Measurements from ENCODE around the gene TSHZ2.
"Not testable (repeated sequence)": the region's sequence is repeated elsewhere in the genome, so short reads cannot be mapped to it uniquely, and the experiment has no call there.

TSHZ2 gene

DNA sequence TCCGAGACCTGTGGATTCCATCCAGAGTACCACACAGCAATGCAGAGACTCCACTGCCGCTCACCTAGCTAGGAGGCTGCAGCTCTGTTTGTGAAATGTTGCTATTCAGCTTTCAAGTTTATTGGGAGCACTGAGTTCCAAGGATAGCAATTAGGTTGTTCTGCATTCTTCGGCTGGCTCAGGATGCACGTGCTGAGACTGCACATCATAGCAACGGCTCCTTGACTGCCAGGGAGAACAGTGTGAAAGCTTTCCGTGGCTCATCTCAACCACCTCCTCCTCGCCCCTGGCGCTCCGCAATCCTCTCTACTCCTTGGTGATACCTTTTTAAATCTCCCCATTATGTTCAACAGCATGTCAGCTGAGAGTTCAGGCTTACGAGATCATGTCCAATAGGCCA lies 116.6 kb downstream of the TSHZ2 start:
- Histone ChIP-seq H3K9ac (ENCODE audit: low read length) (no peak overlapping the region), H3K4me1 (ENCODE audit: control insufficient read depth, insufficient read depth, low read length) (no peaks in the 10 kb centered on the region), H3K36me3 (ENCODE audit: control insufficient read depth, insufficient read depth, low read length) (no peaks in the 10 kb centered on the region), H3K27ac (ENCODE audit: low read depth, low read length) (no peak overlapping the region), H3K4me3 (ENCODE audit: low read depth, low read length) (no peak overlapping the region), H3K27me3 (ENCODE audit: control insufficient read depth, insufficient read depth, low read length) (no peaks in the 10 kb centered on the region), H3K9me3 (ENCODE audit: control insufficient read depth, insufficient read depth, low read depth, low read length) (no peaks in the 10 kb centered on the region)

DNA sequence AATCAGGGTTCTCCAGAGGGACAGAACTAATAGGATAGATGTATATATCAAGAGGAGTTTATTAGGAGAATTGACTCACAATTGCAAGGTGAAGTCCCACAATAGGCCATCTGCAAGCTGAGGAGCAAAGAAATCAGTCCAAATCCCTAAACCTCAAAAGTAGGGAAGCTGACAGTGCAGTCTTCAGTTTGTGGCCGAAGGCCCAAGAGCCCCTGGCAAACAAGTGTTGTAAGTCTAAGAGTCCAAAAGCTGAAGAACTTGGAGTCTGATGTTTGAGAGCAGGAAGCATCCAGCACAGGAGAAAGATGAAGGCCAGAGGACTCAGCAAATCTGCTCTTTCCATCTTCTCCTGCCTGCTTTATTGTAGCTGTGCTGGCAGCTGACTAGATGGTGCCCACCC lies 117.7 kb downstream of the TSHZ2 start:
- not testable (repeated sequence) for H3K36me3 ChIP-seq (ENCODE audit: control insufficient read depth, insufficient read depth, low read length); H3K27ac ChIP-seq (ENCODE audit: low read depth, low read length); H3K9me3 ChIP-seq (ENCODE audit: control insufficient read depth, insufficient read depth, low read depth, low read length); H3K4me3 ChIP-seq (ENCODE audit: low read depth, low read length); H3K4me1 ChIP-seq (ENCODE audit: control insufficient read depth, insufficient read depth, low read length); H3K9ac ChIP-seq (ENCODE audit: low read length); H3K27me3 ChIP-seq (ENCODE audit: control insufficient read depth, insufficient read depth, low read length)

DNA sequence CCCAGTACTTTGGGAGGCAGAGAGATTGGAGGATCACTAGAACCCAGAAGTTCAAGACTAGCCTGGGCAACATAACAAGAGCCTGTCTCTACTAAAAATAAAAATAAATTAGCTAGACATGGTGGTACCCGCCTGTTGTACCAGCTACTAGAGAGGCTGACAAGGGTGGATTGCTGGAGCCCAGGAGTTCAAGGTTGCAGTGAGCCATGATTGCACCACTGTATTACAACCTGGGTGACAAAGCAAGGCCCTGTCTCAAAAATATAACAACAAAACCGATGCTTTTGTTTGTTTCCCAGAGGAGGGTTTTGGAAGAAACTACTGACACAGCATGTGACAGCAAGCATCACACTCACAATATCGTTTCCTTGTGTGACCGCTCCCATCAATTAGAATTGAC lies 119.6 kb downstream of the TSHZ2 start:
- Histone ChIP-seq H3K27ac (ENCODE audit: low read depth, low read length) (no peak overlapping the region), H3K9ac (ENCODE audit: low read length) (no peak overlapping the region), H3K36me3 (ENCODE audit: control insufficient read depth, insufficient read depth, low read length) (no peaks in the 10 kb centered on the region), H3K4me1 (ENCODE audit: control insufficient read depth, insufficient read depth, low read length) (no peaks in the 10 kb centered on the region), H3K27me3 (ENCODE audit: control insufficient read depth, insufficient read depth, low read length) (no peaks in the 10 kb centered on the region), H3K4me3 (ENCODE audit: low read depth, low read length) (no peak overlapping the region), H3K9me3 (ENCODE audit: control insufficient read depth, insufficient read depth, low read depth, low read length) (no peaks in the 10 kb centered on the region)

DNA sequence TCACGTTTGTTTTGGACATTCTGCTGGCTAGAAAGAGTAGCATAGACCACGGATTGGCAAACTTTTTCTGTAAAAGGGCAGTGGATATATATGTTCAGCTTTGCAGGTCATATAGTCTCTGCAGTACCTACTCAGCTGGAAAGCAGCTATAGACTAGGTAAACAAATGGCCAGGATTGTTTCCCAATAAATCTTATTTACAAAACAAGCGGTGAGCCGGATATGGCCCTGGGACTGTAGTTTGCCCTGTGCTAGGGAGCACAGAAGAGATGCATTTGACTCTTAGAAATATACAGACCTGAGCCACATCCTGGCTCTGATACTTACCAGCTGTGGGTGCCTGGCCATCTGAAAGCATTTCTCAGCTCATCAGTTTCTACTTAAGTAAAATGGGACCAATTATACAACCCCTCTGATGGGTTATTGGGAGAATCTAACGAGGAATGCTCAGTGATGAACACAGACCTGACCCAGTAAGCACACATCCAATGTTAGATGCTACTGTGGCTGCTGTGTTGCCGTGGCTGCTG lies 120.7 kb downstream of the TSHZ2 start:
- Histone ChIP-seq H3K27ac (ENCODE audit: low read depth, low read length) (no peak overlapping the region), H3K9ac (ENCODE audit: low read length) (no peak overlapping the region), H3K4me1 (ENCODE audit: control insufficient read depth, insufficient read depth, low read length) (no peaks in the 10 kb centered on the region), H3K4me3 (ENCODE audit: low read depth, low read length) (no peak overlapping the region), H3K27me3 (ENCODE audit: control insufficient read depth, insufficient read depth, low read length) (no peaks in the 10 kb centered on the region), H3K36me3 (ENCODE audit: control insufficient read depth, insufficient read depth, low read length) (no peaks in the 10 kb centered on the region), H3K9me3 (ENCODE audit: control insufficient read depth, insufficient read depth, low read depth, low read length) (no peaks in the 10 kb centered on the region)

DNA sequence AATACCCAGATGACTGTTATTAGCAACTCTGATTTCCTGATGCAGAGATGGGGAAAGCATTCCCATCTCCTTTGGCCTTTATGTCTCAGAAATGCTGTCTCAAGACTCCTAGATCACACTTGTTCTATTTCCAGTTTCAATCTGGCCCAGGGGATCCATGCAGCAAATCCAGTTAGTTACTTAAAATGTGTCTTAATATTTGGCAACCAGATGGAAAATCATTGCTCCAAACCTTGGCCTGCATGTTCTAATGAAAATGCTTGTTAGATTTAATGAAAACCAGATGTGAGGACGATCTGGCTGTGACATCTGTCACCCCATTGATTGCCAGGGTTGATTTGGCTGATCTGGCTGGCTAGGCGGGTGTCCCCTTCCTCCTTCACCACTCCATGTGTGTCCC lies 125.2 kb downstream of the TSHZ2 start:
- Histone ChIP-seq H3K36me3 (ENCODE audit: control insufficient read depth, insufficient read depth, low read length) (no peaks in the 10 kb centered on the region), H3K9me3 (ENCODE audit: control insufficient read depth, insufficient read depth, low read depth, low read length) (no peaks in the 10 kb centered on the region), H3K4me3 (ENCODE audit: low read depth, low read length) (no peak overlapping the region), H3K27ac (ENCODE audit: low read depth, low read length) (no peak overlapping the region), H3K4me1 (ENCODE audit: control insufficient read depth, insufficient read depth, low read length) (no peaks in the 10 kb centered on the region), H3K9ac (ENCODE audit: low read length) (no peak overlapping the region), H3K27me3 (ENCODE audit: control insufficient read depth, insufficient read depth, low read length) (no peaks in the 10 kb centered on the region)

DNA sequence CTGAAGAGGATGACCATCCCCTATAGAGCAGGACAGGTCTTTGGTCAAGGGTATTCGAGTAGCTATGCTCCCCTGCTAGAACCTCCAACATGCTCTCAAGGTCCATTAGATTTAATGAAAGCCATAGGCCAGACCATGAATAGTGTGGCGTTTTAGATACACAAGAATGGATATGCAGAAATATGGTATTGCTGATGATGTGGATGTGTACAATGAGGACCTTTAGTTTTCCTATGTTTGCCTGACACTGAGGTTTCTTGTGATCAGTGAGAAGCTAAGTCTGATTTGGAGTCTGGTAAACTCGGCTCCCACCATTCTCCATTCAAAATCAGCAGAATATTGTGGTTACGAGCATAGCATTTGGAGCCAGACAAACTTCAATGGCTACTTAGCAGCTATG lies 125.6 kb downstream of the TSHZ2 start:
- no peaks in the 10 kb centered on the region for H3K36me3 ChIP-seq (ENCODE audit: control insufficient read depth, insufficient read depth, low read length)
- no peaks in the 10 kb centered on the region for H3K27me3 ChIP-seq (ENCODE audit: control insufficient read depth, insufficient read depth, low read length)
- no peaks in the 10 kb centered on the region for H3K4me1 ChIP-seq (ENCODE audit: control insufficient read depth, insufficient read depth, low read length)
- H3K4me3 ChIP-seq (ENCODE audit: low read depth, low read length), result no peak overlapping the region
- H3K27ac ChIP-seq (ENCODE audit: low read depth, low read length), result no peak overlapping the region
- H3K9ac ChIP-seq (ENCODE audit: low read length), result no peak overlapping the region
- H3K9me3 ChIP-seq (ENCODE audit: control insufficient read depth, insufficient read depth, low read depth, low read length), result no peaks in the 10 kb centered on the region

DNA sequence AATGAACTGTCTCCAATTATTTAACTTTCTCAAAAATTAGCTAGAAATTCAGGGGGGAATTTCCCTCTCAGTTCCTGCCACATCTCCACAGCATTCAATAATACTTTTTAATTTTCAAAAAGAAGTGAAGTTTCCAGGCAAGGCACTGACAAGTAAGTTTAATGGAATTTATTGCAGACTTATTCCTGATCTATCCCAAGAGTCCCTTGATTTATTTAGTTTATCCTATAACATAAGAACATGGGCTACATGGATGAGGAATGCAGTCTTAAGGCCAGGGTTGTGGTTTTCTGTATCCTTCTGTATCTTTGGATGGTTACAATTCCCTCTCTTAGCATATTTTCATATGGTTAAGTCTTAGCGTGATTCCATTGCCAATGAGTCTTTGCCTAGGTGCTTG lies 126.5 kb downstream of the TSHZ2 start:
- no peak overlapping the region for H3K9ac ChIP-seq (ENCODE audit: low read length)
- H3K27me3 ChIP-seq (ENCODE audit: control insufficient read depth, insufficient read depth, low read length), result no peaks in the 10 kb centered on the region
- H3K4me1 ChIP-seq (ENCODE audit: control insufficient read depth, insufficient read depth, low read length), result no peaks in the 10 kb centered on the region
- no peak overlapping the region for H3K27ac ChIP-seq (ENCODE audit: low read depth, low read length)
- no peak overlapping the region for H3K4me3 ChIP-seq (ENCODE audit: low read depth, low read length)
- H3K36me3 ChIP-seq (ENCODE audit: control insufficient read depth, insufficient read depth, low read length), result no peaks in the 10 kb centered on the region
- H3K9me3 ChIP-seq (ENCODE audit: control insufficient read depth, insufficient read depth, low read depth, low read length), result no peaks in the 10 kb centered on the region

DNA sequence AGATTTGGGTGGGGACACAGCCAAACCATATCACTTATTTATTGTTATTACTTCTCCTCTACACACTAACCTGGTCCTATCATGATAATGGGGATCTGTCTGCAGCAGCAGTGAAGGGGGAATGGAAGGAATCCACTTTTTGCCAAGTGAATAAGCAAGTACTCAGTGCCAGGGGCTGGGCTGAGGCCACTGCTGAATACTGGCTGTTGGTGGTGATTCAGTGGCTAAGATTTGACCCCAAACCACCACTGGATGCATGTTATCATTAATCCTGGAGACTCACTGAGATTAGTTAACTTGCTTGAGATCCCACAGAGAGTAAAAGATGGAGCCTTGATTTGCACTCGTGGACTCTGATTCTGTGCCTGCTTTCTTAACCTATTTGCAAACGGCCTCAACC lies 127.7 kb downstream of the TSHZ2 start:
- Histone ChIP-seq H3K36me3 (ENCODE audit: control insufficient read depth, insufficient read depth, low read length) (no peaks in the 10 kb centered on the region), H3K27me3 (ENCODE audit: control insufficient read depth, insufficient read depth, low read length) (no peaks in the 10 kb centered on the region), H3K9ac (ENCODE audit: low read length) (no peak overlapping the region), H3K4me1 (ENCODE audit: control insufficient read depth, insufficient read depth, low read length) (no peaks in the 10 kb centered on the region), H3K4me3 (ENCODE audit: low read depth, low read length) (no peak overlapping the region), H3K9me3 (ENCODE audit: control insufficient read depth, insufficient read depth, low read depth, low read length) (no peaks in the 10 kb centered on the region), H3K27ac (ENCODE audit: low read depth, low read length) (no peak overlapping the region)

DNA sequence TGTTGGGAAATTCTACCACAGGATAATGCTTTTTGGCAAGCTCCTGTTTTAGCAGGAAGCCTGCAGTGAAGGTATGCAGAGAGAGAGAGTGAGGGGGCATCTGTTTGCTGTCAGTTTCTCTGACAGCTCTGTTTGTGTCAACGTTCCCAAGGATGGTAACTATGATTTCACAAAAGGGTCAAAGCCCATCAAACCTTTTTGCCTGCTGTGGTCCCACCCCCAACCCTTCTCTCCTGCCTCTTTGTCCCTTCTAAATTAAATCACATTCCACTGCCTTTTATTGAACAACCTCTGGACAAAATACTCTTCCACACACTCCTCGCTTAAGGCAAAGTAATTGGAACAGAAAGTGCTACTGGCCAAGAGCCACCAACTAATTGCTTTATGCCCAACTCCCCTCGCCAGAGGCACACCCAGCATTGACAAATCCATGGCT lies 128.3 kb downstream of the TSHZ2 start:
- no peak overlapping the region for H3K9ac ChIP-seq (ENCODE audit: low read length)
- H3K27ac ChIP-seq (ENCODE audit: low read depth, low read length), result no peak overlapping the region
- no peaks in the 10 kb centered on the region for H3K36me3 ChIP-seq (ENCODE audit: control insufficient read depth, insufficient read depth, low read length)
- no peaks in the 10 kb centered on the region for H3K27me3 ChIP-seq (ENCODE audit: control insufficient read depth, insufficient read depth, low read length)
- H3K4me1 ChIP-seq (ENCODE audit: control insufficient read depth, insufficient read depth, low read length), result no peaks in the 10 kb centered on the region
- no peaks in the 10 kb centered on the region for H3K9me3 ChIP-seq (ENCODE audit: control insufficient read depth, insufficient read depth, low read depth, low read length)
- H3K4me3 ChIP-seq (ENCODE audit: low read depth, low read length), result no peak overlapping the region

DNA sequence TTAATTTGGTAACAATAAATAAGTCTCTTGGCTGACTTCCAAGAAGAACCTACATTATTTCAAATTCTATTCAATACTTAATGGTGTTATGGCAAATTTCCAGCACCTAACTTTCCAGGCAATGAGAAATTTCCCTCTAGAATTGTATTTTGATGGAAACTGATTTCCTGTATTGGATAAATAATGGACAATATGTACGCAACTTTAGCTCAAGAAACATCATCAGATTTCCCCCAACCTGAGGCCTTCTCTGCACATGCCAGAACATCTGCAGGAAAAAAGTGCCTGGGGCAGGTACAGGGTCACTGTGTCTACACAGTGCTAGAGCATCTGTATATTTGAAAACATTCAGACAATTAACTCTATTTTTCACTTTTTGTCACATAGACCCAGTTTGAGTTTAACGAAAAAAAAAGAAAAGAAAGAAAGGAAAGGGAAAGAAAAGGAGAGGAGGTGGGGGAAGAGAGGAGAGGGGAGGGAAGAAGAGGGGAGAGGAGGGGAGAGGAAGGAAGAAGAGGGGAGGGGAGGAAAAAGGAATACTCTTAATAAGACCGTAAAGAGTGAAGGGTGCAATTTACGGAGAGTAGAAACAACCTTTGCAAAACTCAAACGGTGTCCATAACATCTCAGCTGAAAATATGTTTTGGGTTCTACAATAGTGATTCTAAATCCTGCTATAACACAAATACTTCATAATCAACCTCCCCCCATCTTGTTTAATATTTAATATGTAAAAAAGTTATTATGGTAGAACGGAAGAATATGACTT lies 130.0 kb downstream of the TSHZ2 start:
- Histone ChIP-seq H3K36me3 (ENCODE audit: control insufficient read depth, insufficient read depth, low read length) (no peaks in the 10 kb centered on the region), H3K27me3 (ENCODE audit: control insufficient read depth, insufficient read depth, low read length) (no peaks in the 10 kb centered on the region), H3K9ac (ENCODE audit: low read length) (no peak overlapping the region), H3K27ac (ENCODE audit: low read depth, low read length) (no peak overlapping the region), H3K9me3 (ENCODE audit: control insufficient read depth, insufficient read depth, low read depth, low read length) (no peaks in the 10 kb centered on the region), H3K4me3 (ENCODE audit: low read depth, low read length) (no peak overlapping the region), H3K4me1 (ENCODE audit: control insufficient read depth, insufficient read depth, low read length) (no peaks in the 10 kb centered on the region)

DNA sequence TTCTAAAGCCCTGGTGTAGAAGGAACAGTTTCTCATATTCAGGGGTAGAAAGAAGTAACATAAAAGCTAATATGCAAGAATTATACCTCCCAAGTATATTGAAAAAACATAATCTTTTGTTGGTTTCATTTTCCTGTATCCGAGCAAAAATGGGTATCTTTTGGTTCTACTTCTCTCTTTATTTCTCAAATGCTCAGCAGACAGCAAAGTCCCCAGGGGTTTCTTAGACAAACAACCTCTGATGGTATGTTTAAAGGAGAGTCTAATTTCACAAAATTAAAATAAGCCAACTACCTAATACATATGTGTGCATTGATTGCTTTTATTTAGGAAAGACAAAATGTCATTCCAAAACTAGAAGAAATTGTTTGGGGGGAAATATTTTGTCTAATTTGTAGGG lies 131.0 kb downstream of the TSHZ2 start:
- H3K27ac ChIP-seq (ENCODE audit: low read depth, low read length), result no peak overlapping the region
- H3K9ac ChIP-seq (ENCODE audit: low read length), result no peak overlapping the region
- H3K36me3 ChIP-seq (ENCODE audit: control insufficient read depth, insufficient read depth, low read length), result no peaks in the 10 kb centered on the region
- no peaks in the 10 kb centered on the region for H3K27me3 ChIP-seq (ENCODE audit: control insufficient read depth, insufficient read depth, low read length)
- H3K4me3 ChIP-seq (ENCODE audit: low read depth, low read length), result no peak overlapping the region
- no peaks in the 10 kb centered on the region for H3K9me3 ChIP-seq (ENCODE audit: control insufficient read depth, insufficient read depth, low read depth, low read length)
- H3K4me1 ChIP-seq (ENCODE audit: control insufficient read depth, insufficient read depth, low read length), result no peaks in the 10 kb centered on the region

Data from HUES6 (cell line).